OCI-LY7 (cell line): ENCODE data around the gene MAL.

Experiments used
- CTCF ChIP-seq: fragments of 200-600 bp; sonication (generic); conservative IDR thresholded peaks from 2 replicates; pipeline ENCODE4 v1.5.1; 2014; ENCODE audit warnings: mild to moderate bottlenecking, antibody characterized with exemption, low read length, moderate library complexity, mixed read lengths
- EZH2phosphoT487 ChIP-seq: fragments of 200-600 bp; sonication (generic); IDR thresholded peaks from 2 replicates; pipeline ENCODE4 v1.6.1; 2018; ENCODE audit warnings: low read depth, borderline replicate concordance, mild to moderate bottlenecking, mixed run types, antibody characterized with exemption, low read length, moderate library complexity, mixed read lengths

- TF ChIP-seq CTCF (no peak), EZH2phosphoT487 (no peak)
Observed at GRCh38 chr2:95049683-95049955, 24.1 kb downstream of the MAL start.
